GM23338 (cell line): ENCODE results near the gene PTPRO. TPM values are rescaled to one million over a fixed set of nuclear protein-coding genes. Genes with fewer than 3 reads are reported as not detected.

Experiments
- ATAC-seq: fragments of 200-7000 bp; cut with Tn5 transposase; 3 replicates; pipeline ENCODE4 v1.9.1; 2020
- DNase-seq: peaks from one replicate; pipeline ENCODE4 v3.0.0-alpha.2; 2015; ENCODE audit warnings: low spot score
- H2AFZ ChIP-seq: fragments of 200-600 bp; sonication (generic); 2 replicates; pipeline ENCODE4 v1.8.0; 2016; ENCODE audit warnings: antibody characterized with exemption, mild to moderate bottlenecking, moderate library complexity
- H3F3A ChIP-seq: fragments of 200-600 bp; sonication (generic); replicated peaks from 2 replicates; pipeline ENCODE4 v1.8.0; 2017; ENCODE audit warnings: antibody characterized with exemption, mixed run types, low read depth
- H3K27ac ChIP-seq: fragments of 200-600 bp; sonication (generic); 2 replicates; pipeline ENCODE4 v1.6.1; 2016; ENCODE audit warnings: low read depth
- H3K27me3 ChIP-seq: fragments of 200-600 bp; sonication (generic); 2 replicates; pipeline ENCODE4 v1.8.0; 2016; ENCODE audit warnings: mild to moderate bottlenecking, mixed run types, moderate library complexity; ENCODE audit not compliant: insufficient read depth
- H3K36me3 ChIP-seq: fragments of 200-600 bp; sonication (generic); 2 replicates; pipeline ENCODE4 v1.8.0; 2016; ENCODE audit warnings: mild to moderate bottlenecking; ENCODE audit not compliant: insufficient read depth
- H3K4me1 ChIP-seq: fragments of 200-600 bp; sonication (generic); 2 replicates; pipeline ENCODE4 v1.8.0; 2016; ENCODE audit warnings: mild to moderate bottlenecking, moderate library complexity; ENCODE audit not compliant: insufficient read depth
- H3K4me2 ChIP-seq: fragments of 200-600 bp; sonication (generic); 2 replicates; pipeline ENCODE4 v1.7.1; 2017; ENCODE audit warnings: mixed run types
- H3K4me3 ChIP-seq: fragments of 200-600 bp; sonication (generic); 2 replicates; pipeline ENCODE4 v1.6.1; 2016; ENCODE audit warnings: mixed run types
- H3K79me2 ChIP-seq: fragments of 200-600 bp; sonication (generic); replicated peaks from 2 replicates; pipeline ENCODE4 v1.8.0; 2017; ENCODE audit warnings: mild to moderate bottlenecking; ENCODE audit not compliant: insufficient read depth
- H3K9me2 ChIP-seq: fragments of 200-600 bp; sonication (generic); 2 replicates; pipeline ENCODE4 v1.8.0; 2017; ENCODE audit not compliant: insufficient read depth
- H4K20me1 ChIP-seq: fragments of 200-600 bp; sonication (generic); replicated peaks from 2 replicates; pipeline ENCODE4 v1.8.0; 2017; ENCODE audit warnings: mild to moderate bottlenecking; ENCODE audit not compliant: insufficient read depth
- H3K27ac Mint-ChIP-seq: 2 replicates; pipeline ENCODE4 v1.8.0; 2020; ENCODE audit warnings: inconsistent platforms, mild to moderate bottlenecking, moderate library complexity, mixed read lengths
- H3K27me3 Mint-ChIP-seq: 3 replicates; pipeline ENCODE4 v1.8.0; 2022; ENCODE audit warnings: low read depth, mild to moderate bottlenecking, moderate library complexity, mixed read lengths, inconsistent platforms; ENCODE audit not compliant: insufficient read depth, poor library complexity
- H3K36me3 Mint-ChIP-seq: 3 replicates; pipeline ENCODE4 v1.8.0; 2021; ENCODE audit warnings: low read depth, mild to moderate bottlenecking, inconsistent platforms, moderate library complexity, mixed read lengths
- H3K4me1 Mint-ChIP-seq: 3 replicates; pipeline ENCODE4 v1.8.0; 2020; ENCODE audit warnings: mild to moderate bottlenecking, inconsistent platforms, mixed read lengths
- H3K4me3 Mint-ChIP-seq: 3 replicates; pipeline ENCODE4 v1.8.0; 2021; ENCODE audit warnings: moderate library complexity, mild to moderate bottlenecking, inconsistent platforms, mixed read lengths
- H3K9me3 Mint-ChIP-seq: 3 replicates; pipeline ENCODE4 v1.8.0; 2020; ENCODE audit warnings: moderate library complexity, mild to moderate bottlenecking, inconsistent platforms, mixed read lengths
- CREB1 ChIP-seq: fragments of 250-450 bp; sonication (Bioruptor Pico); IDR thresholded peaks from 2 replicates; pipeline ENCODE4 v1.5.0; 2020; ENCODE audit warnings: low read depth, mild to moderate bottlenecking, moderate library complexity
- CTCF ChIP-seq, 2 experiments: fragments of 200-600 bp in 1 of 2; sonication (generic) in 1 of 2; conservative IDR thresholded peaks; 2 replicates each; pipeline versions ENCODE4 v1.5.1 to v1.6.1; 2016 to 2017; ENCODE audit warnings: antibody characterized with exemption in 2 of 2, low read depth in 2 of 2, mild to moderate bottlenecking in 2 of 2, moderate library complexity in 1 of 2
- ETS1 ChIP-seq: IDR thresholded peaks from 2 replicates; pipeline ENCODE4 v1.6.1; 2016; ENCODE audit warnings: antibody characterized with exemption
- EZH2 ChIP-seq: fragments of 200-600 bp; sonication (generic); IDR thresholded peaks from one replicate; pipeline ENCODE4 v1.8.0; 2017; ENCODE audit warnings: antibody characterized with exemption, mild to moderate bottlenecking, low read depth; ENCODE audit not compliant: unreplicated experiment
- EZH2phosphoT487 ChIP-seq: fragments of 200-600 bp; sonication (generic); IDR thresholded peaks from one replicate; pipeline ENCODE4 v1.8.1; 2018; ENCODE audit warnings: antibody characterized with exemption; ENCODE audit not compliant: unreplicated experiment
- JUNB ChIP-seq: IDR thresholded peaks from one replicate; pipeline ENCODE4 v1.6.1; 2016; ENCODE audit warnings: antibody characterized with exemption; ENCODE audit not compliant: unreplicated experiment
- NANOG ChIP-seq: IDR thresholded peaks from 2 replicates; pipeline ENCODE4 v1.6.1; 2016; ENCODE audit warnings: antibody characterized with exemption, borderline replicate concordance
- POLR2AphosphoS5 ChIP-seq: IDR thresholded peaks from 2 replicates; pipeline ENCODE4 v1.6.1; 2016; ENCODE audit warnings: antibody characterized with exemption, low read depth
- REST ChIP-seq: IDR thresholded peaks from one replicate; pipeline ENCODE4 v1.6.1; 2018; ENCODE audit warnings: antibody characterized with exemption; ENCODE audit not compliant: unreplicated experiment
- STAT1 ChIP-seq: IDR thresholded peaks from one replicate; pipeline ENCODE4 v1.6.1; 2016; ENCODE audit warnings: antibody characterized with exemption; ENCODE audit not compliant: unreplicated experiment
- ZNF114 ChIP-seq: fragments of 250-450 bp; sonication (Bioruptor Pico); IDR thresholded peaks from 2 replicates; pipeline ENCODE4 v1.5.0; 2020; ENCODE audit warnings: mild to moderate bottlenecking, moderate library complexity
- ZNF331 ChIP-seq: fragments of 250-450 bp; sonication (Bioruptor Pico); IDR thresholded peaks from 2 replicates; pipeline ENCODE4 v1.5.0; 2020; ENCODE audit warnings: low read depth, mild to moderate bottlenecking, moderate library complexity
- ZNF462 ChIP-seq: fragments of 250-450 bp; sonication (Bioruptor Pico); IDR thresholded peaks from 2 replicates; pipeline ENCODE4 v1.5.0; 2020; ENCODE audit warnings: mild to moderate bottlenecking, moderate library complexity
- polyA plus RNA-seq: library from polyadenylated mRNA; unstranded; fragments of >200 nt; fragmentation: Nextera tagmentation; extraction: Ambion mirVana; gene quantifications from 2 replicates; pipeline ENCODE4 v1.2.1, GENCODE V29; 2016
- total RNA-seq: library from RNA; depleted of rRNA; stranded (reverse); fragments of >200 nt; shearing (Covaris generic); gene quantifications from 2 replicates; pipeline ENCODE4 v1.2.3, GENCODE V29; 2014

The PTPRO gene
- total and polyA plus RNA-seq, 2 experiments from 2014 or later = 1.4 to 1.5 TPM

- H3K36me3 ChIP-seq = no peaks in the 10 kb centered on the region
- no peaks in the 10 kb centered on the region for H3F3A ChIP-seq
- Mint-ChIP-seq H3K27me3 (no peaks in the 10 kb centered on the region), H3K4me1 (no peaks in the 10 kb centered on the region), H3K36me3 (no peaks in the 10 kb centered on the region), H3K9me3 (no peaks in the 10 kb centered on the region), H3K4me3 (no peak overlapping the region), H3K27ac (no peak overlapping the region)
- H3K79me2 ChIP-seq = no peaks in the 10 kb centered on the region
- H4K20me1 ChIP-seq = no peaks in the 10 kb centered on the region
- no peaks in the 10 kb centered on the region for H3K9me2 ChIP-seq
- no peaks in the 10 kb centered on the region for H3K4me1 ChIP-seq
- no peak overlapping the region for H3K4me2 ChIP-seq
- no peaks in the 10 kb centered on the region for H3K27me3 ChIP-seq
- H2AFZ ChIP-seq = no peak overlapping the region
- DNase-seq (no peak), ATAC-seq (no peak)
- H3K27ac ChIP-seq = no peak overlapping the region
- no peak overlapping the region for H3K4me3 ChIP-seq
- no peak for TF ChIP-seq ZNF331
- TF ChIP-seq ETS1 = no peak
- TF ChIP-seq NANOG = no peak
- TF ChIP-seq CREB1 = no peak
- no peak for TF ChIP-seq EZH2
- no peak for TF ChIP-seq REST
- no peak for TF ChIP-seq EZH2phosphoT487
- TF ChIP-seq ZNF462 (CRISPR knock-in tag) = no peak
- TF ChIP-seq ZNF114 (CRISPR knock-in tag) = no peak
- TF ChIP-seq CTCF (conservative IDR thresholded peaks at IDR 0.05; ENCODE audit: low read depth in 2 of 2) = no peak
- no peak for TF ChIP-seq JUNB
- no peak for TF ChIP-seq STAT1
- no peak for TF ChIP-seq POLR2AphosphoS5
These were observed 279.0 kb downstream of the PTPRO start for GRCh38 chr12:15601210-15601800.
